HUES64 (cell line): ENCODE measurements around the gene CALB2.

Experiments
- H3K27ac ChIP-seq: 2 replicates; pipeline ENCODE4 v1.7.0; 2013; ENCODE audit warnings: low read depth, low read length, inconsistent platforms
- H3K27me3 ChIP-seq: 2 replicates; pipeline ENCODE4 v1.6.1; 2013; ENCODE audit warnings: mild to moderate bottlenecking, low read length; ENCODE audit not compliant: insufficient read depth
- H3K36me3 ChIP-seq: 2 replicates; pipeline ENCODE4 v1.6.1; 2013; ENCODE audit warnings: mild to moderate bottlenecking, low read length; ENCODE audit not compliant: insufficient read depth
- H3K4me1 ChIP-seq: 2 replicates; pipeline ENCODE4 v1.6.1; 2013; ENCODE audit warnings: mild to moderate bottlenecking, low read length, moderate library complexity; ENCODE audit not compliant: insufficient read depth
- H3K4me3 ChIP-seq: 2 replicates; pipeline ENCODE4 v1.5.1; 2013; ENCODE audit warnings: mild to moderate bottlenecking, low read length, moderate library complexity
- H3K9ac ChIP-seq: 2 replicates; pipeline ENCODE4 v1.6.1; 2013; ENCODE audit warnings: mild to moderate bottlenecking, low read depth, low read length
- H3K9me3 ChIP-seq: 2 replicates; pipeline ENCODE4 v1.6.1; 2013; ENCODE audit warnings: low read depth, low read length; ENCODE audit not compliant: insufficient read depth
- WGBS: fragments of 150-250, 120-280 bp; methylation state at CpG from one replicate; pipeline ENCODE4 v1.1.7; 2013; ENCODE audit warnings: missing lambda C conversion rate; 5-methylcytosine and 5-hydroxymethylcytosine counted together

Gene CALB2

DNA sequence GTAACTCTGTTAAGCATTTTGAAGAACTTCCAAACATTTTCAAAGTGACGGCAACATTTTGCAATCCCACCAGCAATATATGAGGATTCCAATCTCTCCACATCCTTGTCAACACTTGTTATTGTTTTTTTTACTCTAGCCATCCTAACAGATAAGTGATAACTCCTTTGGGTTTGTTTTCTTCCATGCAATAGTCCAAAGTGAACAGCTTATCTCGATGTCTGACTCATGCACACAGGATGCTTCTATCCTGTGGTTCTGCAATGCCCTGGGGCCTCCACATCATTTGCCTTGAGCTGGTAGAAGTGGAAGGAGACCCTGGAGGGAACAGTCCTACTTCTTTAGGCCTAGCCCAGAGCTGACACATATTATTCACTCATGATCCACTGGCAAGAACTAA lies 70.4 kb downstream of the CALB2 start:
- Histone ChIP-seq H3K27me3 (peaks cover 33% of the 10 kb centered on the region), H3K36me3 (no peaks in the 10 kb centered on the region), H3K9me3 (no peaks in the 10 kb centered on the region), H3K4me3 (no peak overlapping the region), H3K27ac (no peak overlapping the region), H3K9ac (no peak overlapping the region), H3K4me1 (no peaks in the 10 kb centered on the region)
- WGBS, result 92% methylated on average over 2 of the region's 2 CpGs

DNA sequence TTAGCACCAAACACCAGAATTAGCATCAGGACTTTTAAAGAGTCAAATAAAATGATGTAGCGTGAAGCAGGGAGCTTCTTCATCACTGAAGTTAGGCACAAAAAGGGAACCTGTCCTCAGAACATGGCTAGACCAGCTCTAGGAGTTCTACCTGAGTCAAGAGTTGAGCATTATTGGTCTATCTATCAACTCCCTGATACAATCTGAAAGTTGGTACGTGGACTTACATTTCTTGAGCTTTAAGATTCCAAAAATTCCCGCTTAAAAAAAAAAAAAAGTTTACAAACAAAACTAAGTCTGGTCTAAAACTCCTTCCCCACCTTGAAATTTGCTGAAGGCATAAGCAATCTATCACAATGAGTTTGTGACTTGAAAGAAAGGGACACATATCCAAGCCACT lies 71.1 kb downstream of the CALB2 start:
- H3K9me3 ChIP-seq, result no peaks in the 10 kb centered on the region
- H3K9ac ChIP-seq, result no peak overlapping the region
- no peaks in the 10 kb centered on the region for H3K36me3 ChIP-seq
- H3K27me3 ChIP-seq, result peaks cover 26% of the 10 kb centered on the region
- H3K27ac ChIP-seq, result no peak overlapping the region
- no peak overlapping the region for H3K4me3 ChIP-seq
- 94% methylated on average over 3 of the region's 3 CpGs for WGBS
- no peaks in the 10 kb centered on the region for H3K4me1 ChIP-seq

DNA sequence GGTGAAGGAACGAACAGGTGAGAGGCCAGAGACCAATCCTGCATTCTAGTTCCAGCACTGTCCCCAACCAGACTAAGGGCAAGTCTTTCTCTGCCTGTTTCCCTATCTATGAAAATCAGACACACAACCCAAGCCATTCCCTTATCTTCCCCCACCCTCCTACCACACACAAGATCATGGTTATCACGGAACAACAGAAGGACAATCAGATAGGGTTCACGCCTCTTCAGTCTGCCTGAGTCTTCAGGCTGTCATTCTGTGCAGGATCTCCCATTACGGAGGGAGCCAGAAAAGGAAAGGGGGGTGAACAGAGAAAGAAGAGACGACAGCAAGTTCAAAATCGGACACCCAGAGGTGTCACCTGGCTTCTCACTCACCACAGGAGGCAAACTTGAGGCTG lies 72.2 kb downstream of the CALB2 start:
- H3K9me3 ChIP-seq, result no peaks in the 10 kb centered on the region
- no peaks in the 10 kb centered on the region for H3K4me1 ChIP-seq
- no peak overlapping the region for H3K9ac ChIP-seq

DNA sequence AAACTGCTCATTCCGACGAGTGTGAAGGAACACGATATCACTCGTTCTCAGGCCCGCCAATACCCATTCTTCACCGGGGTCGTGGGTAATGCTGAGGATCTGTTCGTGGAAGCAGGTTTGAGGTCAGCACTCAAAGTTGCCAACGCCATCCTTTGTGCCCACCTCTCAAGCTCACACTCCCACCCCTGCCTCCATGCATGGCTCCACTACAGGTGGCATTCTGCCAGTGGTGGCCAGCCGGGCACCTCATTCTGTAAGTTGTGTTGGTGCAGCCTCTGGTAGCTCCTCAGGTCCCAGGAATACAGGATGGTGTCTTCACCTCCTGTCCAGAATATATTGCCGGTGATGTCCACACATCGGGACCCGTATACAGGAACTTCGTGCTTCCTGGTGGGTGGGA lies 72.7 kb downstream of the CALB2 start:
- no peaks in the 10 kb centered on the region for H3K4me1 ChIP-seq
- WGBS, result 90% methylated on average over 14 of the region's 14 CpGs
- no peak overlapping the region for H3K27ac ChIP-seq
- H3K27me3 ChIP-seq, result peaks cover 13% of the 10 kb centered on the region; the same call in 1 of the 2 replicates
- no peak overlapping the region for H3K4me3 ChIP-seq
- H3K9ac ChIP-seq, result no peak overlapping the region
- H3K36me3 ChIP-seq, result no peaks in the 10 kb centered on the region
- no peaks in the 10 kb centered on the region for H3K9me3 ChIP-seq

More for the DNA sequence above, 72.2 kb downstream of the CALB2 start:
- Histone ChIP-seq H3K36me3 (no peaks in the 10 kb centered on the region), H3K27me3 (peaks cover 14% of the 10 kb centered on the region; the same call in 1 of the 2 replicates), H3K27ac (no peak overlapping the region), H3K4me3 (no peak overlapping the region)
- 75% methylated on average over 6 of the region's 6 CpGs for WGBS

DNA sequence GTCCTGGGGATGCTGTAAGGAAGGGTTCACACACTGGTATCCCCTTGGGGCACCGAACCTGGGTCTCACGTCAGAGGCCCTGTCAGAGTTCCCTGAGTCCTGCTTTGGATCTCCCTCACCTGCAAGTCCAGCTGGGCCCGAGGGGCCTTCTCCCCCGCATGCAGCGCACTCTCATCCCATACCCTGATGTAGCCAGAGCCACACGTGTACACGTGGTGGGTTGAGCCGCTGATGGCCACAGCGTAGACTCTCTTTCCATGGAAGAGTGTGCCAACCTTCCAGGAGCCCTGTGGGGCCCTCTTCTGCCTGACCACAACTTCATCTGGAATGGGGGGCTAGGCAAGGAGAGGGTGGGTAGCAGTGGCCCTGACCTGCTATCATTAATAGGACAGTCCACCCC lies 73.5 kb downstream of the CALB2 start:
- Histone ChIP-seq H3K4me1 (no peaks in the 10 kb centered on the region), H3K36me3 (no peaks in the 10 kb centered on the region), H3K27me3 (peaks cover 13% of the 10 kb centered on the region; the same call in 1 of the 2 replicates), H3K9ac (no peak overlapping the region), H3K27ac (no peak overlapping the region), H3K9me3 (no peaks in the 10 kb centered on the region), H3K4me3 (no peak overlapping the region)
- WGBS, result 95% methylated on average over 9 of the region's 9 CpGs

DNA sequence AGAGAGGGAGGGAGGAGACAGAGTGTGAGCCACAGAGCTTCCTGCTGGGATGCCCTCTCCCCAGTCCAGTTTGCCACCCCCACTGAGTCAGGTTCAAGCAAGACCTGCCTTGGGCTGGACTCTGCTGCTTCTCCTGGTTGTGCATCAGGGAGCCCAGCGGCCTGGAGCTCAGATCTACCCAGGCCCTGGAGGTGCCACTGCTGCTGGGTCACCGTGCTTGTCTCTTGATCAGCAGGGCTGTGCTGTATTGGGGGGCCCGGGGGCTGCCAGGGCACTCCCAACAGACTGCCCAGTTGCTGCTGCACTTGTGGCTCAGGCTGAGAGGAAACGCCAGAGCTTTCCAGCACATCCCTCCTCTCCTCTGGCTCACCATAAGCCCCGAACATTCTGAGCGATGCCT lies 74.4 kb downstream of the CALB2 start:
- Histone ChIP-seq H3K36me3 (no peaks in the 10 kb centered on the region), H3K4me3 (no peak overlapping the region), H3K27ac (no peak overlapping the region), H3K27me3 (peaks cover 13% of the 10 kb centered on the region; the same call in 1 of the 2 replicates), H3K4me1 (no peaks in the 10 kb centered on the region), H3K9me3 (no peaks in the 10 kb centered on the region), H3K9ac (no peak overlapping the region)
- 86% methylated on average over 6 of the region's 6 CpGs for WGBS

DNA sequence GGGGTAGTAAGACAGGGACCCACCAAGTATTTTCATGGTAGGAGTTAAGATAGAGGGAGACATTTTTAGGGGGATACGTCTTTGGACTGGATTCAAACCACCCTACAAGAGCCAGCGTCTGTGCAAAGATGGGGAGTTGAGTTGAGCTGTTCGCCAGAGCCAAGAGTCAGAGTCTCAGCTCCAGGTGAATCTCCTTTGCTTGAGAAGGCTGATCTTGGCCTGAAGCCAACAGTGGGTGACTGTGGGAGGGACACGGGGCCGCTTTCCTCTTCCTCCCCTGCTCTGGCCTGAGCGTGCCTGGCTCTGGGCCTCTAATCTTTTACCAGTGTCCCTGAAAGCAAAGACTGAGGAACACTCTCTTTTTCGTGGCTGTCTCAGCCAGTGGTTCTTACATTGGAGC lies 78.0 kb downstream of the CALB2 start:
- H3K9me3 ChIP-seq, result no peaks in the 10 kb centered on the region
- no peak overlapping the region for H3K4me3 ChIP-seq
- H3K27ac ChIP-seq, result no peak overlapping the region
- H3K27me3 ChIP-seq, result no peaks in the 10 kb centered on the region
- no peaks in the 10 kb centered on the region for H3K36me3 ChIP-seq
- H3K9ac ChIP-seq, result no peak overlapping the region
- no peaks in the 10 kb centered on the region for H3K4me1 ChIP-seq
- WGBS, result 82% methylated on average over 7 of the region's 7 CpGs

DNA sequence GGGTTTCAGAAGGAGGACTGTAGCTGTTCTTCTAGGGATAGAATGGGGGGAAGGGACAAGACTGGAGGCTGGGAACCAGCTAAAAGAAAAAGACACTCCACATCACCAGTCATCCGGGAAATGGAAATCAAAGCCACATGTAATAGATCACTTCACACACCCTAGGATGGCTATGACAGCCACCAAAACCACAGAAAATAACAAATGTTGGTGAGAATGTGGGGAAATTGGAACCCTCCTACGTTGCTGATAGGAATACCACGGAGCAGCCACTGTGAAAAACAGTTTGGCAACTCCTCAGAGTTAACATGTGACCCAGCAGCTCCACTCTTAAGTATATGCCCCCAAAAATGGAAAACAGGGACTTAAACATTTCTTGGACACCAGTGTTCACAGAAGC lies 81.0 kb downstream of the CALB2 start:
- Histone ChIP-seq H3K27me3 (no peaks in the 10 kb centered on the region), H3K9ac (no peak overlapping the region), H3K36me3 (no peaks in the 10 kb centered on the region), H3K27ac (no peak overlapping the region), H3K4me3 (no peak overlapping the region), H3K4me1 (no peaks in the 10 kb centered on the region), H3K9me3 (no peaks in the 10 kb centered on the region)
- WGBS, result 47% methylated on average over 3 of the region's 3 CpGs
